Omental fat pad (tissue), 4 donors: ENCODE data around the gene PHF12. TPM values are rescaled to one million over a fixed set of nuclear protein-coding genes. Genes with fewer than 3 reads are reported as not detected.

Experiments used
- ATAC-seq: fragments of 150-250 bp; one replicate; pipeline ENCODE4 v1.9.1; 2016; ENCODE audit warnings: mild to moderate bottlenecking, moderate library complexity; ENCODE audit not compliant: low FRiP score
- DNase-seq: peaks from one replicate; pipeline ENCODE4 v3.0.0-alpha.2; 2019; ENCODE audit warnings: low spot score
- total RNA-seq, 4 donors: library from RNA; depleted of rRNA; stranded (reverse); fragments of >200 nt; gene quantifications; one replicate each; pipeline ENCODE4 v1.1.0, GENCODE V29; 2016
- TF ChIP-seq, protein P1 (sequence below), 3 donors: fragments of 450-650 bp; IDR thresholded peaks; one replicate each; pipeline ENCODE4 v1.5.1; 2016 to 2017; ENCODE audit warnings: antibody characterized with exemption in 3 of 3, mild to moderate bottlenecking in 3 of 3, moderate library complexity in 2 of 3

The PHF12 gene
- total RNA-seq, 4 donors from 2014 or later: 15.6 to 47.1 (median 27.6) TPM

DNA sequence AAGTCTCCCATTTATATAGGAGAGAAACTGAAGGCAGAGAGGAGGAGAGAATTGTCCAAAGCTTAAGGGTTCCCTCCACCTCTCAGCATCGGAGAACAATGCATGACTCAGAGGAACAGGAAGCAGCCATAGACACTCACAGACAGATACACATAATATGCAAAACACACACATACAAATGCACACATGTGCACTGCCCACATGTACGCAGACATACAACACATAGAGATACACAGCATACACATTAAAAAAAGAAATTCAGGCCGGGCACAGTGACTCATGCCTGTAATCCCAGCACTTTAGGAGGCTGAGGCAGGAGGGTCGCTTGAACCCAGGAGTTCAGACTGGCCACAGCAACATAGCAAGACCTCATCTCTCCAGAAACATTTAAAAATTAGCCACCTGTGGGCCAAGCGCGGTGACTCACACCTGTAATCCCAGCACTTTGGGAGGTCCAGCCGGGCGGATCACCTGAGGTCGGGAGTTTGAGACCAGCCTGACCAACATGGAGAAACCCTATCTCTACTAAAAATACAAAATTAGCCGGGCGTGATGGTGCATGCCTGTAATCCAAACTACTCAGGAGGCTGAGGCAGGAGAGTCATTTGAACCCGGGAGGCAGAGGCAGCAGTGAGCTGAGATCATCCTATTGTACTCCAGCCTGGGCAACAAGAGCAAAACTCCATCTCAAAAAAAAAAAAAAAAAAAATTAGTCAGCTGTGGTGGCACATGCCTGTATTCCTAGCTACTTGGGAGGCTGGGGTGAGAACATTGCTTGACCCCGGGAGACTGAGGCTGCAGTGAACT, 85.2 kb downstream of the PHF12 start:
- TF ChIP-seq, protein P1, sequence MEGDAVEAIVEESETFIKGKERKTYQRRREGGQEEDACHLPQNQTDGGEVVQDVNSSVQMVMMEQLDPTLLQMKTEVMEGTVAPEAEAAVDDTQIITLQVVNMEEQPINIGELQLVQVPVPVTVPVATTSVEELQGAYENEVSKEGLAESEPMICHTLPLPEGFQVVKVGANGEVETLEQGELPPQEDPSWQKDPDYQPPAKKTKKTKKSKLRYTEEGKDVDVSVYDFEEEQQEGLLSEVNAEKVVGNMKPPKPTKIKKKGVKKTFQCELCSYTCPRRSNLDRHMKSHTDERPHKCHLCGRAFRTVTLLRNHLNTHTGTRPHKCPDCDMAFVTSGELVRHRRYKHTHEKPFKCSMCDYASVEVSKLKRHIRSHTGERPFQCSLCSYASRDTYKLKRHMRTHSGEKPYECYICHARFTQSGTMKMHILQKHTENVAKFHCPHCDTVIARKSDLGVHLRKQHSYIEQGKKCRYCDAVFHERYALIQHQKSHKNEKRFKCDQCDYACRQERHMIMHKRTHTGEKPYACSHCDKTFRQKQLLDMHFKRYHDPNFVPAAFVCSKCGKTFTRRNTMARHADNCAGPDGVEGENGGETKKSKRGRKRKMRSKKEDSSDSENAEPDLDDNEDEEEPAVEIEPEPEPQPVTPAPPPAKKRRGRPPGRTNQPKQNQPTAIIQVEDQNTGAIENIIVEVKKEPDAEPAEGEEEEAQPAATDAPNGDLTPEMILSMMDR (IDR thresholded peaks at IDR 0.05): no peak
- no peak for DNase-seq
- no peak for ATAC-seq

GRCh38 chr17:28864991-28865849, 86.1 kb downstream of the PHF12 start:
- TF ChIP-seq, protein P1 (IDR thresholded peaks at IDR 0.05): no peak
- no peak for ATAC-seq
- DNase-seq: no peak

GRCh38 chr17:28863953-28864352, 87.4 kb downstream of the PHF12 start:
- ATAC-seq: no peak
- DNase-seq: no peak
- TF ChIP-seq, protein P1 (IDR thresholded peaks at IDR 0.05): no peak

GRCh38 chr17:28862561-28862960, 88.8 kb downstream of the PHF12 start:
- DNase-seq (no peak), ATAC-seq (no peak)
- TF ChIP-seq, protein P1 (IDR thresholded peaks at IDR 0.05): no peak

- ATAC-seq (no peak), DNase-seq (no peak)
- TF ChIP-seq, protein P1 (IDR thresholded peaks at IDR 0.05): no peak
These were observed 89.7 kb downstream of the PHF12 start for GRCh38 chr17:28861393-28862203.

- TF ChIP-seq, protein P1 (IDR thresholded peaks at IDR 0.05): no peak
- no peak for ATAC-seq
- DNase-seq: no peak
These were observed 90.9 kb downstream of the PHF12 start for GRCh38 chr17:28860363-28860808.
